Measurements from ENCODE around the gene SLIT1. TPM values are rescaled to one million over a fixed set of nuclear protein-coding genes. Genes with fewer than 3 reads are reported as not detected.

The SLIT1 gene
- total RNA-seq, 6 experiments from 2014 or later: 0.04 to 0.29 (median 0.12) TPM; not detected in 1

DNA sequence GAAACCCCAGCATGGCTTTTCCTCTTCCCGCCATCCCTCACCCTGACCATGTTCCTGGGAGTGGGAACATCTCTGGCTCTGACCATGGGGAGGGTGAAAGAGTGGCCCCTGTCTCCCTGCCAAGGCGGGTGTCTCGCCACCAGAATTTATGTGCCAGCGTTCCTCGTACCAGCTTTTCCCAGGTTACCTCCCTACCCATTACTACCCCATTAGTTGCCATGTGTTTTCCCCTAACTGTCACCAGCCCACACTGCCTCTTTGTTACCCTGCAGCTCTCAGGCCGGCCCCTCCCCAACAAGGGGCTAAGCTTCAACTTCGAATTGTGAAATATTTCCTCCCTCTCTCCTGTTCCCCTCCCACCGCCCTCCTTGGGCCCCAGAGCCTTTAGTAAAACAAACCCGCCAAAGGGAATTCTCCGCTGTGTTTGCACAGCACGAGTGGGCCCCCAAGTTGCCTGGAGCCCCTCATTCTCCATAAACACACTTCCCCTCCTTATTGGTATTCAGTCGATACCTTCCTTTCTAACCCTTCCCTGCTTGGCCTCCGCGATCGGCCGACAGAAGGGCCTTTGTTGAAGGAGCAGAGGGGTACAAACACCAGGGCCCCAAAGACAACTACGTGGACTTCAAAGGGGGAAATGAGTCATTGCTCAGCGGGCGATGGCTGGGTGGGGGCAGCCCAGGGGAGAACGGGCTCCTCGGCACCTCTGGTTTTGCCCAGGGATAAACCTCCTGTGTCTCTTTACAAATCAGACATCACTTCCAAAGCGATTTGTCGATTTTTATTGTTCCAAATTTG is 45.5 kb downstream of the SLIT1 start:
- ATAC-seq: no peak
- no peaks in the 10 kb centered on the region for H3K27me3 ChIP-seq
- no peak overlapping the region for H3K4me3 ChIP-seq
- 26% methylated on average over 17 of the region's 23 CpGs for WGBS (ENCODE audit: insufficient coverage, low coverage, low lambda C conversion rate, missing lambda C conversion rate)
- no peaks in the 10 kb centered on the region for H3K4me1 ChIP-seq
- no peak for DNase-seq
- no peaks in the 10 kb centered on the region for H3K9me3 ChIP-seq
- TF ChIP-seq CTCF (IDR thresholded peaks at IDR 0.05) (no peak), POLR2A (IDR thresholded peaks at IDR 0.05) (no peak)
- intact Hi-C loops (cut with DNase I): no loop called here
- no peaks in the 10 kb centered on the region for H3K36me3 ChIP-seq
- no peak overlapping the region for H3K27ac ChIP-seq

GRCh38 chr10:97139651-97140048 is 46.1 kb downstream of the SLIT1 start:
- 56% methylated on average over 5 of the region's 6 CpGs for WGBS (ENCODE audit: insufficient coverage, low coverage, low lambda C conversion rate, missing lambda C conversion rate)
- ATAC-seq: no peak
- Histone ChIP-seq H3K27me3 (no peaks in the 10 kb centered on the region), H3K4me3 (no peak overlapping the region), H3K36me3 (no peaks in the 10 kb centered on the region), H3K27ac (no peak overlapping the region), H3K9me3 (no peaks in the 10 kb centered on the region), H3K4me1 (no peaks in the 10 kb centered on the region)
- TF ChIP-seq POLR2A (IDR thresholded peaks at IDR 0.05): no peak
- no peak for TF ChIP-seq CTCF (IDR thresholded peaks at IDR 0.05)
- intact Hi-C loops (cut with DNase I): no loop called here
- DNase-seq: no peak

DNA sequence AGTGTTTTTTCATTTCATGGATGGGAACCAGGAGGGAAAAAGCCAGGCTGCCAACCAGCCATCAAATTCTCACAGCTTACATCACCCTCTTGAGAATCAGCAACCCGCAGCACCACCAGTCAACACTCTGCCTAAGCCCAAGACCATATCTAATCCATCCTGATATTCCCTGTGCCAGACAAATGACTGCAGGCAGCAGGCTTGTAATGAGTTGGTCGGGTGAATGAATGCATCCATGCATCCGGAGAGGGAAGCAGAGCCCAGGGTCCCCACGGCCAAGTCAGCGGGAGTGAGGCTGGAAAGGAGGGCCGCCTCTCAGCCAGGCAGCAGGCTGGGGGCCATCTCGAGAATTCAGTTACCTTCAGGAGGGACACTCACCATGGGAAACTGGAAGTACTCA is 46.9 kb downstream of the SLIT1 start:
- no peaks in the 10 kb centered on the region for H3K27me3 ChIP-seq
- WGBS (ENCODE audit: insufficient coverage, low coverage, low lambda C conversion rate, missing lambda C conversion rate): 64% methylated on average over 2 of the region's 7 CpGs
- H3K9me3 ChIP-seq: no peaks in the 10 kb centered on the region
- ATAC-seq (no peak), DNase-seq (no peak)
- intact Hi-C loops (cut with DNase I): no loop called here
- H3K27ac ChIP-seq: no peak overlapping the region
- H3K4me1 ChIP-seq: no peaks in the 10 kb centered on the region
- H3K36me3 ChIP-seq: no peaks in the 10 kb centered on the region
- no peak for TF ChIP-seq POLR2A (IDR thresholded peaks at IDR 0.05)
- H3K4me3 ChIP-seq: no peak overlapping the region

- Histone ChIP-seq H3K4me1 (no peaks in the 10 kb centered on the region), H3K36me3 (no peaks in the 10 kb centered on the region), H3K9me3 (no peaks in the 10 kb centered on the region), H3K27ac (no peak overlapping the region), H3K4me3 (no peak overlapping the region), H3K27me3 (no peaks in the 10 kb centered on the region)
- DNase-seq (peak; percentile 55 to 70 (median 70)), ATAC-seq (peak; percentile 93 to 98 (median 95))
- 44% methylated on average over 11 of the region's 15 CpGs for WGBS (ENCODE audit: insufficient coverage, low coverage, low lambda C conversion rate, missing lambda C conversion rate)
- intact Hi-C loops (cut with DNase I): no loop called here
- TF ChIP-seq CTCF (IDR thresholded peaks at IDR 0.05): peak; percentile 38 to 68 (median 55)
- TF ChIP-seq POLR2A (IDR thresholded peaks at IDR 0.05): no peak
These were observed 47.6 kb downstream of the SLIT1 start for GRCh38 chr10:97138174-97138573.

DNA sequence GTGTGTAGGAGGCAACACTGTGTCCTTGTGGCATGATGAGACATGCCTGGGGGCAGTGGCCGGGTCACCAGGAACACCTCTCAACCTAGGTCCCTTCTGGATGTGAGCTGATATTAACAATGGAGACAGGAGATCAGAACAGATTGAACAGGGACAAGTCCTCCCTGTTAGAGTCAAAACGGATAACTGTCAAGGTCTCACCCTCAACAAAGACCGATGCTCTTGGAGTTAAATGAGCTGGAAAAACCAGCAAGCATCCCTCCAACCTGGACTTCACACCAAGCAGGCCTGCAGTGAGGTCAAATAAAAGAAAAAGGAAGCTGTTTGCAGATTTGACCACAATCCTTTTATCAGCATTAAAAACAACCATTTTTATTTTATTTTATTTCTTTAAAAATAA is 49.0 kb downstream of the SLIT1 start:
- no peaks in the 10 kb centered on the region for H3K4me1 ChIP-seq
- no peak overlapping the region for H3K27ac ChIP-seq
- no peaks in the 10 kb centered on the region for H3K9me3 ChIP-seq
- 25% methylated on average over 2 of the region's 3 CpGs for WGBS (ENCODE audit: insufficient coverage, low coverage, low lambda C conversion rate, missing lambda C conversion rate)
- no peak for ATAC-seq
- no peaks in the 10 kb centered on the region for H3K36me3 ChIP-seq
- DNase-seq: no peak
- H3K4me3 ChIP-seq: no peak overlapping the region
- H3K27me3 ChIP-seq: no peaks in the 10 kb centered on the region
- intact Hi-C loops (cut with DNase I): no loop called here
- TF ChIP-seq CTCF (IDR thresholded peaks at IDR 0.05): no peak
